ENCODE data around the gene SLCO4A1. TPM values are rescaled to one million over a fixed set of nuclear protein-coding genes. Genes with fewer than 3 reads are reported as not detected.

SLCO4A1 gene
- total RNA-seq, 1 donor from 2014 or later: 4.1 TPM

GRCh38 chr20:62702895-62703852 is 60.9 kb downstream of the SLCO4A1 start:
- DNase-seq: no peak

GRCh38 chr20:62703853-62704228 is 61.5 kb downstream of the SLCO4A1 start:
- DNase-seq: no peak

GRCh38 chr20:62704341-62704948 is 62.1 kb downstream of the SLCO4A1 start:
- DNase-seq: peak; percentile 99

- no peak for DNase-seq
These were observed 63.3 kb downstream of the SLCO4A1 start for GRCh38 chr20:62705627-62706026.

GRCh38 chr20:62706344-62706743 is 64.0 kb downstream of the SLCO4A1 start:
- DNase-seq: no peak

GRCh38 chr20:62706857-62707256 is 64.6 kb downstream of the SLCO4A1 start:
- DNase-seq: no peak

GRCh38 chr20:62707276-62707920 is 65.1 kb downstream of the SLCO4A1 start:
- no peak for DNase-seq

GRCh38 chr20:62707921-62708521 is 65.7 kb downstream of the SLCO4A1 start:
- no peak for DNase-seq

- DNase-seq: no peak
These were observed 66.6 kb downstream of the SLCO4A1 start, which contains the start of gene NTSR1 for GRCh38 chr20:62708591-62709536. NTSR1 (plus strand) TSS chr20:62708836; CDS start chr20:62709208, 372 bp downstream.

GRCh38 chr20:62709537-62709905 is 67.2 kb downstream of the SLCO4A1 start:
- no peak for DNase-seq

- no peak for DNase-seq
These were observed 68.0 kb downstream of the SLCO4A1 start for GRCh38 chr20:62710221-62710885.

- DNase-seq: no peak
These were observed 68.8 kb downstream of the SLCO4A1 start for GRCh38 chr20:62710886-62711702.

GRCh38 chr20:62711703-62712101 is 69.4 kb downstream of the SLCO4A1 start:
- DNase-seq: peak; percentile 22

- DNase-seq: no peak
These were observed 70.3 kb downstream of the SLCO4A1 start for GRCh38 chr20:62712606-62713005.

GRCh38 chr20:62714006-62714405 is 71.7 kb downstream of the SLCO4A1 start:
- no peak for DNase-seq

- no peak for DNase-seq
These were observed 72.5 kb downstream of the SLCO4A1 start for GRCh38 chr20:62714799-62715198.

- no peak for DNase-seq
These were observed 72.9 kb downstream of the SLCO4A1 start for GRCh38 chr20:62715201-62715600.

- DNase-seq: no peak
These were observed 74.1 kb downstream of the SLCO4A1 start for GRCh38 chr20:62716198-62716940.

GRCh38 chr20:62716941-62717310 is 74.6 kb downstream of the SLCO4A1 start:
- DNase-seq: no peak

Data from tongue (tissue), 2 donors.